ENCODE measurements around the gene MTCL1.

MTCL1 gene

GRCh38 chr18:8705238-8705960 is at the start of gene MTCL1:
TSS of gene MTCL1 (plus strand) at chr18:8705556. CDS start at chr18:8705661, 105 bp downstream.
- peak; percentile 88 for DNase-seq

DNA sequence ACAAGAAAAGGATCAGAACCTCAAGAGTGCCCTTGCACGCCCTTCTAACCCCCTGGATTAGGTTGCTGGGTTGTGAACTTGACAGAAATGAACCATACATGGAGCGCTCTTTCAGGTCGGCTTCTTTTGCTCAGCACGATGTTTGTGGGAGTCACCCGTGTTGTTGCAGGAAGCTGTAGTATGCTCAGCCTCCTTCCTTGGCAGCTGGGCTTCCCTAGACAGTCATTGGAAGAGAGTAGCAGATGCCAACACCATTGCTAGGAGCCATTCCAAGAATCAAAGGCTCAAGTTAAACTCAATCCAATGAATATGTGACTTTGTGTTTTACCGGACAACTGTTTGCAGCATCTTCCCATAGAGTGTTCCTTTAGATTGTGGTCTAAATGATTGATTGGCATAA is 49.1 kb upstream of the MTCL1 start:
- no peak for DNase-seq

- DNase-seq: no peak
These were observed 48.1 kb upstream of the MTCL1 start for GRCh38 chr18:8657050-8657820.

DNA sequence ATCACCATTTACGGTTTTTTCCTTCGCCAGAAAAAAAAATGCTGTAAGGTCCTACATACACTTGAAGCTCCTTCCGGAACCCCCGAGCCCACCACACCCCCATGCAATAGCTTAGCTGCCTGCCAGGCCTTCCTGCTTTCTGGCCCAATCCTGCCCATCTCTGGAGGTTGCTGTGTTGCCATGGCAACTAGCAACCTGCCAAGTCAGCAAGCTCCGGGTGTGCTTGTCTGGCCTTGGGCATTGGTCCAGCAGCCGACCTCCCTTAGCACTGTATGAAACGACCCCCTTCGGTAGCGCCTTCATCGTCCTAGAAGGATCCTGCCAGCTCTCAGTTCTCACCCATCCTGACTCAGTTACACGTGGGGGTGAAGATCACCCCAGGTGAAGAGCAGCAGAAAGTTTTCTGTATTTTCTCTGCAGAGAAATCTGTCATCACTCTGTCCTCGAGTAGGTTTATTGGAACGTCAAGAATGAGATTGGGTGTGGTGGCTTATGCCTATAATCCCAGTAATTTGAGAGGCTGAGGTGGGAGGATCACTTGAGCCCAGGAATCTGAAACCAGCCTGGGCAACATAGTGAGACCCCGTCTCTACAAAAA is 47.4 kb upstream of the MTCL1 start:
- DNase-seq: no peak

- DNase-seq: no peak
These were observed 46.4 kb upstream of the MTCL1 start for GRCh38 chr18:8658858-8659485.

DNA sequence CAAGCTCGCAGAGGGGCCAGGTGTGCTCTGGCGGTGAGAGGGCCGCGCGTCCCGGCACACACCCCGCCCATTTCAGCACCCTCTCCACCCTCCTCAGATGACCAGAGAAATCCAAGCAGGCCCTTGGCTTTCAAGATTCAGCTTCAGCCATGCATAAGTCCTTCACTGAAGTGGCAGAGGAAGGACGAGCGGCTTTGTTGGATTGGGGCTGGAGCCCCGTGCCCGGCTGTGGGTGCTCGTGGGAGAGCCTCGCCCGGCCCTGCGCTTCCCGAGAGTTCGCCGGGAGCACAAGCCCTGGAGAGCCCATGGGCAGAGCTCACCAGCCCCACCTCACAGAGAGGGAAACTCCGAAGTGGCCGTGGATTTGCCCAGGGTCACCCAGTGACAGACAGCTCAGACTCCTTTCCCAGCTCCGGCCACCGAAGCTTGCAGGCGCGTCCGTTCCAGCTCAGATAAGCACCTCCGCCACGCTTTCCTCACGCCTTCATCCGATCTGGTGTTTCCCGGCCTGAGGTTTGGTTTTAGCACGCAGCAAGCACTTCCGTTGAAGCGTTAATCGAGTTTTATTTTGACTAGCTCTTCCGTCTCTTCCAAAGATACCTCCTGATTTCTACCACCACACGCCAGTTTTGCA is 45.6 kb upstream of the MTCL1 start:
- DNase-seq: no peak

GRCh38 chr18:8660316-8660715 is 45.0 kb upstream of the MTCL1 start:
- no peak for DNase-seq

GRCh38 chr18:8661754-8662559 is 43.4 kb upstream of the MTCL1 start:
- DNase-seq: no peak

- no peak for DNase-seq
These were observed 42.6 kb upstream of the MTCL1 start for GRCh38 chr18:8662560-8663255.

DNA sequence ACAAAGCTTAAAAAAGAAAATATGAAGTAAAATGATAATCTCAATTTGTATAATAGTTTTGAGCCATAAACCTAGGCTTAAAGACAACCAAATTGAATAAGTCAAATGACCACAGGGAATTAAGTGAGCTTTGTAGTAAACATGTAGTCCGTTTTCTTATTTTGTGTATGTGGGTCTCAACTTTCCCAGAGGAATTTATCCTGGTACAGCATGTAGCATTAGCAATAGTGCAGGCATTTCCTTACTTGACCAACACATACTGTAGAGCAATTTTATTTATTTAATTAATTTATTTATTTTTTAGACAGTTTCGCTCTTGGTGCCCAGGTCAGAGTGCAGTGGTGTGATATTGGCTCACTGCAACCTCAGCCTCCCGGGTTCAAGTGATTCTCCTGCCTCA is 37.5 kb upstream of the MTCL1 start:
- no peak for DNase-seq

DNA sequence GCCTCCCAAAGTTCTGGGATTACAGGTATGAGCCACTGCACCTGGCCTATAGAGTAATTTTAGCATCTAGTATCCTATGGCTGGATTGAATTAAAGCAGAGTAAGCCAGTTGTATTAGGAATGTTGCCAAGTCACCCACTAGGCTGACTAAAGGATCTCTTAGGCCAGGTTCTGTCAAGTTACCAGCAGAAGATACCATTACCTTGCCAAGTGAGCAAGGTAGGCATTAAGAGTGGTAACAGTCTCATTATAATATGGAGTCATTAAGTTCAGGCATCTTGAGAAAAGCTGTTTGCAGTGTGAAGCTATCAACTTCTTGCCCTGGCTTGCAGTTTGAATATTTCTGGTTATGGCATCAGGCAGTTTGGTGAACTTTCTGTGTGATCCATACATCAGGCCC is 37.0 kb upstream of the MTCL1 start:
- no peak for DNase-seq

DNA sequence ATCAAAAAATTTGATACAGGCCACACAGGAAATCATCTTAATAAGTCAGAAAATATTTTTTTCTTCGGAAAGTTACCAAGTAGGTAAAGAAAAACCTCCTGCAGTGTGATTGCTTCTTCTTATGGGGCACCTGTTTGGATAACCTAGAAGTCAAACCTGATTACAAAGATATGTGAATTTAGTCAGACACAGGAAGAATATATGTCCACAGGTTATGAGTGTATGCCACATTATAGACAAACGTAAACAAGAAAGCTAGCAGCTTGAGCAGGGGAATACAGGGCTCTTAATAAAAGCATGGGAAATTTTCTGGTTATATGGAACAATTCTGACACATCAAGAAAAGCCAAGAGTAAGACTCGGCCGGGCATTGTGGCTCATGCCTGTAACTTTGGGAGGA is 35.8 kb upstream of the MTCL1 start:
- DNase-seq: no peak

GRCh38 chr18:8673256-8674209 is 31.8 kb upstream of the MTCL1 start:
- DNase-seq: no peak

GRCh38 chr18:8675057-8675456 is 30.3 kb upstream of the MTCL1 start:
- DNase-seq: no peak

- DNase-seq: no peak
These were observed 24.2 kb upstream of the MTCL1 start for GRCh38 chr18:8681196-8681595.

- no peak for DNase-seq
These were observed 20.8 kb upstream of the MTCL1 start for GRCh38 chr18:8684577-8684976.

DNA sequence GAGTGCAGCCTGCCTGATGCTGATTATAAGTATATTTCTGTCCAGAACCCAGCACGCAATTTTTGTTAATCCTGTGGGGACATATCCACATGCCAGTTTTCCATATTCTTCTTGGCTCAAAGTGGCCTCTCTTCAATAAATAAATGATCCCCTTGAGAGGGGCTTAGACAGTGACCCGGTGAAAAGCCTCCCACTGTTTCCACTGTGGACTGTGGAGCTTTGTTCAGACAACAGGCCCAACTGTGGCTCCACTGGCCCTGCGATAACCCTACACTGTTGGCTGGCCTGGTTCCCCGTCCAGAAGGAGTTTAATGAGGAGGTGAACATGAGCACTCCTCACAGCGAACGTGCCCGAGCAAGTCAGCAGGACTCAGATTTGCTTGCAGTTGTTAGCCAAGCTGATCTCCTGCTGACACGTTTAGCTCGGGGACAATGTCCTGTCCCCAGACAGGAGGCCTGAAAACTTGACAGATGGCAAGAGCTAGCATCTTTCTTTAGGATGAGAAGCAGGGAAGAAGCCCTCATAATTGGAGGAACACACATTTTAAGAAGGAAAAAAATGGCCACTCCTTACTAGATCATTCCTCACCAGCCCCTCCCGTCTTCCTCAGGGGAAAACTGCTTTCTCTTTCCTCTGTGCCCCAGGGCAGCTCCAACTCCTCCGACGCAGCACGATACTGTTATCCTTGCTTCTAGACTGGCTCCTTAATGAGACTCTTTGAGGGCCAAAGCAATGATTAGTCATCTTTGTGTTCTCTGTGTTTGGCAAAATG is 20.0 kb upstream of the MTCL1 start:
- DNase-seq: no peak

DNA sequence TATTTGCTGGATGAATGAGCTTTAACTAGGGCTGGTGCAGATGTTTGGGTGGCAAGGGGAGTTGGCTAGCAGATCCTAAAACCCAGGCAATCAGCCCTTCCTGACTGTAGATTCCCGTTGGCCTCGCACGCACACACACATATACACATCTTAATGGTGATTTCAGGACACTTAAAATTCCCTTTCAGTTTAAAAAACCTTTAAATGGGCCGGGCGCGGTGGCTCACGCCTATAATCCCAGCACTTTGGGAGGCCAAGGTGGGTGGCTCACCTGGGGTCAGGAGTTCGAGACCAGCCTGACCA is 19.5 kb upstream of the MTCL1 start:
- no peak for DNase-seq

GRCh38 chr18:8686611-8687010 is 18.7 kb upstream of the MTCL1 start:
- no peak for DNase-seq

All from 8988T (cell line).